Kidney (tissue), 14 donors: ENCODE results near the gene MORN1. TPM values are rescaled to one million over a fixed set of nuclear protein-coding genes. Genes with fewer than 3 reads are reported as not detected.

Source experiments
- DNase-seq, 5 donors: peaks; one replicate each; pipeline ENCODE4 v3.0.0-alpha.2; 2013 to 2020
- FAIRE-seq: peaks from 2 replicates; lab custom pipeline; 2012; peaks lifted over from hg19 to GRCh38; lab: Jason Lieb, UNC
- H3K27ac ChIP-seq, 2 donors: one replicate each; pipeline ENCODE4 v1.7.0; 2013; ENCODE audit warnings: low read depth in 2 of 2, low read length in 2 of 2, inconsistent platforms in 1 of 2
- H3K27me3 ChIP-seq: one replicate; pipeline ENCODE4 v1.7.1; 2013; ENCODE audit warnings: low read length, inconsistent platforms; ENCODE audit not compliant: control insufficient read depth, insufficient read depth
- H3K36me3 ChIP-seq, 3 donors: one replicate each; pipeline versions ENCODE4 v1.7.0 to v1.7.1; 2013; ENCODE audit warnings: low read length in 3 of 3, control low read depth in 1 of 3, inconsistent platforms in 1 of 3; ENCODE audit not compliant: insufficient read depth in 3 of 3, control insufficient read depth in 2 of 3
- H3K4me1 ChIP-seq, 3 donors: one replicate each; pipeline versions ENCODE4 v1.7.0 to v1.7.1; 2013; ENCODE audit warnings: low read length in 3 of 3, inconsistent platforms in 1 of 3, low read depth in 1 of 3; ENCODE audit not compliant: control insufficient read depth in 2 of 3, insufficient read depth in 2 of 3
- H3K4me3 ChIP-seq, 3 donors: one replicate each; pipeline versions ENCODE4 v1.7.0 to v1.8.1; 2013; ENCODE audit warnings: low read length in 3 of 3, control low read depth in 1 of 3, inconsistent platforms in 1 of 3
- H3K9ac ChIP-seq, 3 donors: one replicate each; pipeline versions ENCODE4 v1.7.0 to v1.7.1; 2013; ENCODE audit warnings: low read length in 3 of 3, control low read depth in 1 of 3, inconsistent platforms in 1 of 3
- H3K9me3 ChIP-seq, 3 donors: one replicate each; pipeline versions ENCODE4 v1.7.0 to v1.7.1; 2013; ENCODE audit warnings: low read length in 3 of 3, control low read depth in 1 of 3, inconsistent platforms in 1 of 3; ENCODE audit not compliant: control insufficient read depth in 2 of 3, insufficient read depth in 1 of 3
- CTCF ChIP-seq: IDR thresholded peaks from 3 replicates; pipeline ENCODE4 v1.5.1; 2012; ENCODE audit warnings: mild to moderate bottlenecking, moderate library complexity, borderline replicate concordance; ENCODE audit not compliant: insufficient read depth; ENCODE audit errors: extremely low read depth
- intact Hi-C: fragments of 100-400 bp; cut with DNase I; formaldehyde crosslinking; loops from one replicate; pipeline ENCODE4 v1.11.1; 2022
- polyA plus RNA-seq: library from polyadenylated mRNA; stranded (reverse); fragments of 350-450 nt; fragmentation: Illumina TruSeq; extraction: RNeasy Lipid Tissue Mini Kit (QIAGEN cat#74804); gene quantifications from one replicate; pipeline ENCODE4 v1.2.3, GENCODE V29; 2014; ENCODE audit warnings: low read depth, low replicate concordance; ENCODE audit not compliant: insufficient read depth
- total RNA-seq: library from RNA; stranded (reverse); fragmentation: NEBNext Ultra II Directional; extraction: Animal tissue kit (Norgen Biotek cat#: 25700); gene quantifications from one replicate; pipeline ENCODE4 v1.2.1, GENCODE V29; 2021
- donor health status: control.
- donor health status: control.
- donor health status: control.
- donor health status: control.
- donor health status: control.
- donor health status: DM: yes; HTN: yes; CAD: no.
- donor health status: Normal renal cell carcinoma (clear cell type).

MORN1 gene
- total and polyA plus RNA-seq, 2 donors from 2014 or later = 9.0 to 24.7 TPM

GRCh38 chr1:2290595-2291510, 100.5 kb downstream of the MORN1 start:
- H3K4me1 ChIP-seq = peaks cover 0 to 27% (median 13%) of the 10 kb centered on the region in 3 donors
- H3K9ac ChIP-seq = no peak overlapping the region

GRCh38 chr1:2290171-2290578, 101.2 kb downstream of the MORN1 start:
- FAIRE-seq (no peak), DNase-seq (no peak)
- peak overlapping the region; percentile 71 to 72 for H3K27ac ChIP-seq
- intact Hi-C loops = no loop called here
- no peaks in the 10 kb centered on the region for H3K9me3 ChIP-seq
- no peak overlapping the region for H3K4me3 ChIP-seq
- no peak overlapping the region for H3K9ac ChIP-seq
- peaks cover 0 to 27% (median 13%) of the 10 kb centered on the region in 3 donors for H3K4me1 ChIP-seq
- no peaks in the 10 kb centered on the region for H3K36me3 ChIP-seq
- no peak for TF ChIP-seq CTCF
- no peaks in the 10 kb centered on the region for H3K27me3 ChIP-seq

More at GRCh38 chr1:2290595-2291510, 100.5 kb downstream of the MORN1 start:
- Histone ChIP-seq H3K36me3 (no peaks in the 10 kb centered on the region), H3K9me3 (no peaks in the 10 kb centered on the region), H3K27ac (peak overlapping the region; percentile 71 to 72), H3K4me3 (no peak overlapping the region), H3K27me3 (no peaks in the 10 kb centered on the region)
- no peak for TF ChIP-seq CTCF
- peak in 2 of 5 donors; percentile 52 to 93 for DNase-seq
- FAIRE-seq = no peak
- intact Hi-C loops = no loop called here

- Histone ChIP-seq H3K9me3 (no peaks in the 10 kb centered on the region), H3K4me3 (no peak overlapping the region), H3K9ac (no peak overlapping the region), H3K4me1 (peaks cover 0 to 25% (median 13%) of the 10 kb centered on the region in 3 donors), H3K27ac (no peak overlapping the region), H3K36me3 (no peaks in the 10 kb centered on the region), H3K27me3 (no peaks in the 10 kb centered on the region)
- intact Hi-C loops = no loop called here
- no peak for TF ChIP-seq CTCF
- DNase-seq (no peak), FAIRE-seq (no peak)
Observed at GRCh38 chr1:2289607-2290006, 101.7 kb downstream of the MORN1 start.
